Panc1 (cell line): ENCODE data around the gene ITGAL. TPM values are rescaled to one million over a fixed set of nuclear protein-coding genes. Genes with fewer than 3 reads are reported as not detected.
A peak's percentile ranks its signal among the peaks of the same experiment; 100 is the strongest.

Experiments used
- ATAC-seq: fragments of 200-7000 bp; cut with Tn5 transposase; 2 replicates; pipeline ENCODE4 v1.9.1; 2020; ENCODE audit warnings: mild to moderate bottlenecking, moderate library complexity
- BruUV-seq: library from RNA; stranded (reverse); fragments of 400-500 nt; replicated peaks from 2 replicates; lab custom pipeline; 2021; lab: Mats Ljungman, UMichigan
- CTCF ChIA-PET: fragments of 300-600 bp; sonication (Branson Sonifier 250); formaldehyde crosslinking; loops from one replicate; lab custom pipeline; 2022; ENCODE audit warnings: antibody characterized with exemption; lab: Charles Lee
- POLR2A ChIA-PET: fragments of 300-600 bp; sonication (Branson Sonifier 250); formaldehyde crosslinking; loops from one replicate; lab custom pipeline; 2022; ENCODE audit warnings: antibody characterized with exemption; lab: Charles Lee
- DNase-seq: peaks from one replicate; pipeline ENCODE4 v3.0.0-alpha.2; 2010; ENCODE audit warnings: low read depth, low spot score
- H3K27ac ChIP-seq: 2 replicates; pipeline ENCODE4 v1.5.1; 2011; ENCODE audit warnings: mild to moderate bottlenecking, low read length, inconsistent platforms
- H3K27me3 ChIP-seq: fragments of 200-500 bp; sonication (Bioruptor generic); 2 replicates; pipeline ENCODE4 v1.6.0; 2014; ENCODE audit warnings: low read length, inconsistent platforms; ENCODE audit not compliant: control insufficient read depth, insufficient read depth
- H3K36me3 ChIP-seq: fragments of 200-500 bp; sonication (Bioruptor generic); 2 replicates; pipeline ENCODE4 v1.5.1; 2014; ENCODE audit warnings: inconsistent platforms, mild to moderate bottlenecking, low read length, moderate library complexity; ENCODE audit not compliant: control insufficient read depth, insufficient read depth
- H3K4me1 ChIP-seq: 2 replicates; pipeline ENCODE4 v1.5.1; 2011; ENCODE audit warnings: inconsistent platforms, mild to moderate bottlenecking, low read length, moderate library complexity; ENCODE audit not compliant: control insufficient read depth, insufficient read depth
- H3K4me3 ChIP-seq, 2 experiments: 2 replicates each; pipeline ENCODE4 v1.5.1; 2011 to 2012; ENCODE audit warnings: low read depth in 2 of 2, low read length in 2 of 2, mild to moderate bottlenecking in 2 of 2, inconsistent platforms in 1 of 2, moderate library complexity in 1 of 2
- H3K9me3 ChIP-seq: fragments of 200-500 bp; sonication (Bioruptor generic); 2 replicates; pipeline ENCODE4 v1.5.1; 2014; ENCODE audit warnings: low read depth, mild to moderate bottlenecking, inconsistent platforms, low read length, moderate library complexity; ENCODE audit not compliant: control insufficient read depth, insufficient read depth
- CTCF ChIP-seq: fragments of 450-650 bp; IDR thresholded peaks from 2 replicates; pipeline ENCODE4 v1.5.1; 2017; ENCODE audit warnings: mild to moderate bottlenecking
- POLR2AphosphoS5 ChIP-seq: IDR thresholded peaks from 2 replicates; pipeline ENCODE4 v1.6.1; 2012; ENCODE audit warnings: mild to moderate bottlenecking, low read depth, low read length, moderate library complexity
- REST ChIP-seq, 2 experiments: IDR thresholded peaks; 2 replicates each; pipeline ENCODE4 v1.6.1; 2011 to 2012; ENCODE audit warnings: low read depth in 2 of 2, control low read depth in 1 of 2, low read length in 1 of 2, mild to moderate bottlenecking in 1 of 2, moderate library complexity in 1 of 2; ENCODE audit not compliant: insufficient read depth in 1 of 2
- SIN3A ChIP-seq: IDR thresholded peaks from 2 replicates; pipeline ENCODE4 v1.6.1; 2012; ENCODE audit warnings: low read depth, mild to moderate bottlenecking, low read length, moderate library complexity, borderline replicate concordance; ENCODE audit not compliant: insufficient read depth
- TCF7L2 ChIP-seq: IDR thresholded peaks from 2 replicates; pipeline ENCODE4 v1.6.1; 2011; ENCODE audit warnings: mild to moderate bottlenecking, low read depth, low read length, inconsistent platforms
- in situ Hi-C: cut with HindIII; loops from 2 replicates; pipeline ENCODE4 v1.10.0; 2016; ENCODE audit warnings: low sequenced_read_pairs, low pct_unique_long_range_greater_than_20kb
- intact Hi-C: fragments of 100-400 bp; cut with micrococcal nuclease; formaldehyde crosslinking; loops from one replicate; pipeline ENCODE4 v1.10.0; 2022; ENCODE audit not compliant: unreplicated experiment
- total RNA-seq: library from RNA; stranded (reverse); gene quantifications from one replicate; pipeline ENCODE4 v1.2.1, GENCODE V29; 2021; ENCODE audit not compliant: unreplicated experiment

The ITGAL gene
- total RNA-seq, 1 experiment from 2014 or later = 0.54 TPM

- Histone ChIP-seq H3K9me3 (no peaks in the 10 kb centered on the region), H3K4me1 (no peaks in the 10 kb centered on the region), H3K36me3 (no peaks in the 10 kb centered on the region), H3K27ac (no peak overlapping the region), H3K4me3 (no peak overlapping the region), H3K27me3 (no peaks in the 10 kb centered on the region)
- no TSS peak for BruUV-seq
- DNase-seq = no peak
- no peak for TF ChIP-seq CTCF
- no peak for TF ChIP-seq REST (IDR thresholded peaks at IDR 0.05; ENCODE audit: insufficient read depth in 1 of 2, low read depth in 2 of 2, low read length in 1 of 2)
- no peak for TF ChIP-seq POLR2AphosphoS5
- no peak for TF ChIP-seq TCF7L2
- no peak for TF ChIP-seq SIN3A
- in situ Hi-C loops (no loop called here), intact Hi-C loops (no loop called here)
- no peak for ATAC-seq
- ChIA-PET CTCF (no interaction called here), POLR2A (no interaction called here)
These were observed 14.6 kb upstream of the ITGAL start for GRCh38 chr16:30457743-30458560.

GRCh38 chr16:30458561-30459394 is 13.8 kb upstream of the ITGAL start:
- Histone ChIP-seq H3K36me3 (no peaks in the 10 kb centered on the region), H3K27ac (no peak overlapping the region), H3K9me3 (no peaks in the 10 kb centered on the region), H3K4me1 (no peaks in the 10 kb centered on the region), H3K4me3 (no peak overlapping the region), H3K27me3 (no peaks in the 10 kb centered on the region)
- in situ Hi-C loops (no loop called here), intact Hi-C loops (no loop called here)
- ChIA-PET POLR2A (no interaction called here), CTCF (interaction anchor here (0.6 kb wide), 1 partner anchor 9 kb away, joined by 6 read pairs; no protein-coding TSS in a partner anchor)
- DNase-seq = no peak
- no TSS peak for BruUV-seq
- peak; percentile 62; the same call in 1 of the 2 replicates for ATAC-seq
- no peak for TF ChIP-seq CTCF
- TF ChIP-seq TCF7L2 = no peak
- TF ChIP-seq REST (IDR thresholded peaks at IDR 0.05; ENCODE audit: insufficient read depth in 1 of 2, low read depth in 2 of 2, low read length in 1 of 2) = no peak
- TF ChIP-seq POLR2AphosphoS5 = no peak
- no peak for TF ChIP-seq SIN3A
